Stimulated activated naive CD4-positive, alpha-beta T cell treated with Interleukin-2 at 50 U/mL for 16 hours (primary cell): ENCODE data around the gene DDX25.
"Not testable (repeated sequence)": the region's sequence is repeated elsewhere in the genome, so short reads cannot be mapped to it uniquely, and the experiment has no call there.

ENCODE experiments used
- DNase-seq: peaks from one replicate; lab custom pipeline; 2025; lab: John Stamatoyannopoulos, UW

DDX25 gene

DNA sequence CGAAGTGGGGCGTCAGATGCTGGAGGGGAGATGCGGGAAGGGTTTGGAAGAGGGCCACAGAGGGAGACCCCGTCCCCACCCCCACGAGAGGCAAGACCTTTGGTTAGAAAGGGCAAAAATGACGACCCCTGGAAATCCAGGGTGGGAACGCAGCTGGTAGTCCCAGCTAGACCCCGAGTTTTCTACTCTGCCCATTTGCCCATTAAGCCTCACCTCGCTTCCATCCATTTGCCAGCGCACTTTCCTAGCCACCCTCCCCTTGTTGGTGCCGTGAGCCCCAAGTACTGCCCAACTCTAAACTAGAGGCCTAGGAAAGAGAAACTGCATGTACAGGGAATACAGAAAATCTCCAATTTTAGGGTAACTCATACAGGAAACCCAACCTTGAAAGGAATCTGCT lies 370 bp downstream of the DDX25 start:
- DNase-seq = no peak

DNA sequence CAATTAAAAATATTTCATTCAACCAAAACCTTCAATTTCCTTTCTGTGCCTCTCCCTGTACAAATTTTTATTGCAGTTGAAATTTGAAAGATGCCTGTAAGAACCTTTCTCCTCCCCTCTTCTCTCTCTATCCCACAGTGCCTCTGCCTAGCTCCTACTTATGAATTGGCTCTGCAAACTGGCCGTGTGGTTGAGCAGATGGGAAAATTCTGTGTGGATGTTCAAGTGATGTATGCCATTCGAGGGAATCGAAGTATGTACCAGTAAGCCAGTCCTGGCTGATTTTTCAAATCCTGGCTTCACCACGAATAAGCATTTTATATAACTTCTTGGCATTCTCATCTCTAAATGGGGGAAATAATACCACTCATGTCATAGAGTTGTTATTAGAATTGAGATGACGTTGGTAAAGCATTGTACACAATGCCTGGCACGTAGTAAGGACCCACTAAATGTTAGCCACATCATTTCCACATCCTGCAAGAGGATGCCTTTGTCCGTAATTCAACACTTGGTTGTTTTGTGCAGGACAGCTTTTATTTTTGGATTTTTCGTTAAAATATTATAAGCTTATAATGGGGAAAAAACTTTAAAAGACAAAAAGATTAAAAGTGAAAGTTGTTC lies 6.0 kb downstream of the DDX25 start:
- DNase-seq = no peak

DNA sequence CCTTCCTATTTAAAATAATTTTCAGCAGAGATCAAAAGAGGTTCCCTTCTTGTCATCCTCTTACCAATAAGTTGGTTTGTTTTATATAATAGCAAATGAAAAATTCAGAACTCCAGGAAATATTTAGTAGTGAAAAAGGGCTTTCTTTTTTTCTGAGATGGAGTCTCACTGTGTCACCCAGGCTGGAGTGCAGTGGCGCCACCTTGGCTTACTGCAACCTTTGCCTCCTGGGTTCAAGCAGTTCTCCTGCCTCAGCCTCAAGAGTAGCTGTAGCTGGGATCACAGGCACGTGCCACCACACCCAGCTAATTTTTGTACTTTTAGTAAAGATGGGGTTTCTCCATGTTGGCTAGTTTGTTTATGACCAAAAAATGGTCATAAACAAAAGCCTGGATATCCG lies 10.3 kb downstream of the DDX25 start:
- not testable (repeated sequence) for DNase-seq

DNA sequence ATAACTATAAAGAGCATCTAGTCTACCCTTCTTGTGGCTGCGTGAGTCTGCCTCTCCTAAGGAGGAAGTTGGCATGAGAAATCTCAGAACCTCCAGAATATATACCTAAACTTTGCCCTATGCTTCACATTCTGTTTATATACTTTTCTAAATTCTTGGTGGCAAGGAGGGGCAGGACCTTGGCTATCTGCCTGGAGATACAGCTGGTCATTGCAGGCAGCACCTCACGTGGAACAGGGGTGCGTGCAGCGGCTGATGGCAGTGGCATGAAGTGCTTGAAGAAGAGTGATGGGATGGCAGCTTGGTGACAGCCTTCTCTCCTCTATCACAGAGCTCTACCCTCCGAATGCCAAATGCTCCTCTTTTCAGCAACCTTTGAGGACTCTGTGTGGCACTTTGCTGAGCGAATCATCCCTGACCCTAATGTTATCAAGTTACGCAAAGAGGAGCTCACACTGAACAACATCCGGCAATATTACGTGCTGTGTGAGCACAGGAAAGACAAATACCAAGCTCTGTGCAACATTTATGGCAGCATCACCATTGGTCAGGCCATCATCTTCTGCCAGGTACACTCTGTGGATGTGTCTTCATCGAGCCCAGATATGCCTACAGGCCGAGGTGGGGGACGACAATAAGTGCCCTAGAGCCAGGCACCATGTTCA lies 12.5 kb downstream of the DDX25 start:
- no peak for DNase-seq

DNA sequence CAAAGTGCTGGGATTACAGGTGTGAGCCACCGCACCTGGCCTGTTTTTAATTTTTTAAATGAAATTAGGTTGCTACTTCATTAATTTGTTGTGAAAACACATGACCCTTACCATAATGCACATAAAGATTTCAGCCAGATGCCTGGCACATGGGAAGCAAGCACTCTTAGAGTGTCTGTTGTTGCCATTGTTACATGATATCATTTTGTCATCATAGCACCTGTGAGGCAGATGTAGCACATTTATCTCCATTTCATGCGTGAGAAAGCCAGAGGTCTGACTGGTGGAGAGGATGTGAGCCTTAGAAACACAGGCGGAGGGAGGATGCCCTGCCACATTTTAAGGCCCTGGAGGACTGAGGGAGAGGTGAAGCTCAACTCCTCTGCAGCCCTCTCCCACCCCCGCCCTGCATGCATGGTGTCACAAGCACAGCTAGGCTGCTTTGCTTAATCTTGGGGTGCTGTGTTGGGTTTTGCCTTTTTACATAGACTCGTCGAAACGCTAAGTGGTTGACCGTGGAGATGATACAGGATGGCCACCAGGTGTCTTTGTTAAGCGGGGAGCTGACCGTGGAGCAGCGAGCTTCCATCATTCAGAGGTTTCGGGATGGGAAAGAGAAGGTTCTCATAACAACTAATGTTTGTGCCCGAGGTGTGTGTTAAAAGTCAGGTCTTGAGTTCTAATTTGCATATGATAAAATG lies 14.0 kb downstream of the DDX25 start:
- no peak for DNase-seq

DNA sequence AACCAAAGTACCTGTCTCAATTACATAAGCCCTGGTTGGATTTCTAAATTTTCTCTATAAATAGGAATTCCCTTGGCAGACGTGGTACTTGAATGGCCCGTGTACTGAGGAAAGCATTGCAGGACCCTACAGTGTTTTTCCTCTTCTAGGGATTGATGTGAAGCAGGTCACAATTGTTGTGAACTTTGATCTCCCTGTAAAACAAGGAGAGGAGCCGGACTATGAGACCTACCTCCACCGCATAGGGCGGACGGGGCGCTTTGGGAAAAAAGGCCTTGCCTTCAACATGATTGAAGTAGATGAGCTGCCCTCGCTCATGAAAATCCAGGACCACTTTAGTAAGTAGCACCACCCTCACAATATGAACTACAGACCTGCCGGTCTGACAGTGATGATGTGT lies 16.7 kb downstream of the DDX25 start:
- no peak for DNase-seq

DNA sequence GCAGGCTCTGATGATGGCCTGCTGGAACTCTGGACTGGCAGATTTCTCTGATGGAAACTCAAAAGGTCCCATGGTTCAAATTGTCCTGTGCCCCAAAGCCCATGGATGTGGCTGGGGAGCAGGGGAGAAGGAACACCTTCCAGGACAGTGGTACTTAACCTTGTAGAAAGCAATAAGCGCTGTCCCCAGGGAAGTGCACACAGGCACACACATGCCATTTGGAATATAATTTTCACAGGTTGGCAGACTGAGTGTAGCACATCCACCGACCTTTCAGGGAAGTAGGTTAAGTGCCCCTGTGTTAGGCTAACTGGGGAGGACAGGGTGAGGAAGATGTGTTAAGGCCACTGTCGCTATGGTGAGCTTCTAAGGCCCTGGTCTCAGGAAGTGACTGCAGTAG lies 17.8 kb downstream of the DDX25 start:
- no peak for DNase-seq

DNA sequence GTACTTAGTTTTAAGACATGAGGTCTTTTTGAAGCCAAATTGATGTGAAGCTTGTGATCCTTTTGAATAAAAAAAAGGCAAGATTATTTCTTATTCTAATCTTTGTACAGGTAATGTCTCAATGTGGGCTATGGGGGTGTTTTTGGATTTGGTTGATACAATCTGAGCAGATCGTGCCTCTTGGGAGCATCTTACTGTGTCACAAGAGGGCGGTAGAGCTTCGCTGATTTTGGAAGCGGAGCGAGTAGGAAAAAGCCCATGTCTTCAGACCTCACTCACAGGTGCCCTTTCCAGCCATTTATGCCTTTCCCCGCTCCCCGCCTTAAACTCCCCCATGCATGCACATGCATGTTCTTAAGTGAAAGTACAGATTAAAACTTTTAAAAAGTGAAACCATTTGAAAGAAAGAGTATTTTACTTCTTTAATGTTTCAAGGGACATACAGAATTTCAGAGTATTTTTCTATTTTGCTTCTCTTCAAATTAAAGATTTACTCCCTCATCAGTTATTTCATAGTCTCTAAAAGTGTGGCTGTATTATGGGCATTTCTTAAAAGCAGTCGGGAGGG lies 18.8 kb downstream of the DDX25 start:
- DNase-seq = peak; percentile 20

DNA sequence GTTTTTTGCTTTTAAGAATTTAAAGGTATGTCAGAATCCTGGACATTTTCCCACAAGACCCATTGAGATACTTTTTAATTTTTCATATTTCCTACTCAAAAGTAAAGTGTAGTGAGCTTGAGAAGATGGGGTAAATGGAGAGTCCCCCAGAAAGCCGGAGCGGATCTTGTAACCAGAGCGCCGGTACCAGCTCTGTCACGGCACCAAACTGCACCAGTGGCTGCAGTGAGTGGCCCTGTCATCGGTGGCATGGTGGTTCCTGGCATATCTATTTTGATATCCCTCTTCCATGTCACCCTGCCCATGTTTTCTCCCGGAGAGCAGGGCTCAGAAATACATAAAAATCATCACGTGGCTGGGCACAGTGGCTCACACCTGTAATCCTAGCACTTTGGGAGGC lies 19.3 kb downstream of the DDX25 start:
- no peak for DNase-seq

DNA sequence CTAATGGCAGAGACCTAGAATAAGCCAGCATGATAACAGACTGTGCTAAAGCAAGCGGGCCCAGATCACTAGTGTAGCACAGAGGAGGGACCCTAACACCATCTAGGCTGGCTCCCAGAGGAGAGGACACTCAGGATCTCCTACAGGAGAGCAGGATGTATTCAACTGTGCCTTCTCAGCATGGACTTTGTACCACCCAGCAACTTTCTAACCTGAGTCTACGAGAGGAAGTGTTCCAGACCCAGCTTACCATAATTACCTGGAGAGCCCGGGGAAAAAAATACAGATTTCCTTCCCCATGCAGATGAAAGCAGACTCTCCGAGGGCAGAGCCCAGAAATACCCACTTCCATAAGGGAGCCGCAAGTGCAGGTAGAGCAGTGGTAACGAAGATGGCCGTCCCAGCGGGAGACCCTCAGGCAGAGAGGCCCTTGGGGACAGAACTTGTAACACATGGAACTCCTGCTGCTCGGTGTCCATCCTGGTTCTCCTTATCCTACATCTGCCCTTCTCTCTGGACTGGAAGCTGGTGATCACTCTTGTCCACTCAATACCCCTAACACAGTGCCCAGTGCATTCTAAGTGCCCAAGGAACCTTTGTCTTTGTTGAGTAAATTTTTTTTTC lies 20.2 kb downstream of the DDX25 start:
- DNase-seq = no peak

DNA sequence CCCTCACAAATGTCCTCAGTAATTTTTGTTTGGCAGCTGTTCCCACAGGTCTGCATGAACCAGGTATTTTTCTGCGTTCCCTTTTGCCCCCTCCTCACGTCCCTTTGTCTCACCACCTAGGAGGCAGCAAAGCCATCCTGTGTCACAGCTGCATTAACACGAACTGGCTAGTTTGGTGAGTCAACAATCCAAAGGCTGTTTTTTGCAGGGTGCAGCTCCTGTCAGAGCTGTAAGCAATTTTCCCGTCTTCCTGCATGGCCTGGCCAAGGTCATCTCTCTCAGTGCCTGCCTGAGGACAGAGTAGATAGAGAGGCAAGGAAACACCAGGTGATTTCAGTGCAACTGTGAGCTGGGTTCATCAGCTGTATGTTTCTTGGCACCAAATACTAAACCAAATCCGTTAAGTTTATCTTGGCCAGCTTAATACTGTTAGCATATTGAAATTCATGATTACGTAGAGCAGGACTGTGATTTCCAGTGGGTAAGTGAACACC lies 21.0 kb downstream of the DDX25 start:
- no peak for DNase-seq

DNA sequence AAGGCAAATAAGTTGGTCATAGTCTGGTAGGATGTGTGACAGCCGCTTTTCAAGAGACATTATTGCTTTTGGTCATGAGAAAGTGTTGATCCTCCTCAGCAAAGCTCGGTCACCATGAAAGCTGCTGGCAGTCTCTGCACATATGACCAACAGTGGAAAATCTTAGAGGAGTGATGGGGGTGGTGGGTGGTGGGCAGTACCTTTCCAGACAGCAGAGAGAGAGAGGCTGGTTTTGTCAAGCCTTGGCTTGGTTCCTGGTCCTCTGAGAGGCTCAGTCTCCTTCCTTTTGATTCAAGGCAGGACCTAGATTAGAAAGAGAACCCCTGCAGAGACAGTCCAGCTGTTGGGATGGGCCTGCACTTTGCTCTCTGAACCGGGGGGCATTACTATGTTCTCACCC lies 21.5 kb downstream of the DDX25 start:
- no peak for DNase-seq

DNA sequence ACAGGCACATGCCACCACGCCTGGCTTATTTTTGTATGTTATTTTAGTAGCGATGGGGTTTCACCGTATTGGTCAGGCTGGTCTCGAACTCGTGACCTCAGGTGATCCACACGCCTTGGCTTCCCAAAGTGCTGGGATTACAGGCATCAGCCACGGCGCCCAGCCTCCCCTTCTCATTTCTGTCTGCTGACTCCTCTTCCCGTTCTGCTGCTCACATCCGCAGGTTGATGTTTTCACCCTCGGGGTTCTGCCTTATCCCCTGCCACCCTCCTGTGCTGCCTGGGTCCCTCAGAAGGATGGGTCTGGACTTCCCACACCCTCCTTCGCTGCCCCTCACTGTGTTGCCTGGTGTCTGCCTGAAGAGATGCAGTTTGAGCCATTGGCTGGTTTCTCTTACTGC lies 22.4 kb downstream of the DDX25 start:
- no peak for DNase-seq

DNA sequence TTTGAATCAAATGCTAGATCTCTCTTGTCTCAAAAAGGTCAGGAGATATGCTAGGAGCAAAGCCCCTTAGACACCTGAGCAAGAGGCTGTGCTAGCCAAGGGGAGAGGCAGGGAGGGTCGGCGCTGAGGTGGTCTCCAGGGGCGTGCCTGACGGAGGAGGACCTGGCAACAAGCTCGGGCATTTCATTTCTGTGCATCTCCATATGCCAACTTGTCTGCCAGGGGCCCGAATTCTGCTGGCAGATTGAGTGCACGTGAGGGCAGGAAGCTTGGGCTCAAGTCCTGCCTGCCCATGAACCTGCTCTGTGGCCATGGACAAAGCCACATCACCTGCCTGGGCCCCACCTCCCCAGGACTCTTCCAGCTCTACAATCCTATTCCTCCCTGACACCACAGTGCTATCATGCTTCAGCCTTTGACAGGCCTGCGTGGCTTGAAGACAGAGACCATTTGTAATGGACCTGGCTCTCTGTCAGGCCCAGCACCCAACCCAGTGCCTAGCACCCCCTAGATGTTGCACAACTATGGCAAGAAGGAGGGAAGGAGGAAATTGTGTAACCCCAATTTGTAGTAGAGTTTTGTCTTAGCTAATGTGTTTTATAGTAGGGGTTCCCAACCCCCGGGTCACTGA lies 25.3 kb downstream of the DDX25 start:
- DNase-seq = no peak

DNA sequence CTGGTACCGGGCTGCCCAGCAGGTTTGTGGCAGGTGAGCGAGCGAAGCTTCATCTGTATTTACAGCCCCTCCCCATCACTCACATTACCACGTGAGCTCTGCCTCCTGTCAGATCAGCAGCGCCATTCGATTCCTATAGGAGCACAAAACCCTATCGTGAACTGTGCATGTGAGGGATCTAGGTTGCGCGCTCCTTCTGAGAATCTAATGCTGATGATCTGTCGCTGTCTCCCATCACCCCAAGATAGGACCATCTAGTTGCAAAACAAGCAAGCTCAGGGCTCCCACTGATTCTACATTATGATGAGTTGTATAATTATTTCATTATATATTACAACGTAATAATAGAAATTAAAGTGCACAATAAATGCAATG lies 25.8 kb downstream of the DDX25 start:
- DNase-seq = no peak

DNA sequence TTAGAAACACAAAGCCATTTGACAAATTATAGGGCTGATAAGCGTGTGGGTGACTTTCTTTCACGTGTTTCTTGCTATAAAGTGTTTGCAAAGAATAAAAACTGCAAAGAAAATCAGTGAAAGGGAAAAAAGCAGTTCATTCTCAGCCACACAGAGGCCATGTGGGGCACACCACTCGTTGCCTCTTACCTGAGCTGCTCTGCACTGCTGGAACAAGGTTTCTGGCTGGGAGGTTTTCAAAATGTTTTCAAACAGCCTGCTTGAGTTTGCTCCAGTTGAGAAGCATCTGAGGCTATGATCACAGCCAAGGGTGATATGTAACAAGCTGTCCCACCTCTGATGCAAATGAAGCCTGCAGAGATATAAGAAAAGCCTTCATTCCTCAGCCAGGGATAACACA lies 26.8 kb downstream of the DDX25 start:
- DNase-seq = no peak

DNA sequence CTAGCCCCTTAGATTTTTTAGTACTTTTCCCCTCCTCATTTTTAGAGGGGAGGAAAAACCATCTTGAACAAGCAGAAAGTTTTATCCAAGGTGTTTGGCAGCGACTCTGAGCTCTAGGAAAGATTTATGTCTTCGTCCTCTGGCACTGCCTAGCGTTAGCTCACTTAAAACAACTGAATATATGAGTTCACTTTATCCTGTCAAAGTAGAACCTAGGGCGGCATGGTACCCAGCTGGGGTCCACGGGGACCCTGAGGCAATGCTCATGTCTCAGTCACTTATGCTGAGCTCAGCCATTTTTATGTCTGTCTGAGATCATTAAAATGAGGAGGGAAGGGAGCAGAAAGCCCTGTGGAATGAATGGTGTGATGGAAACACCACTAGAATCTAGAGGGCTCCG lies 27.4 kb downstream of the DDX25 start:
- no peak for DNase-seq

DNA sequence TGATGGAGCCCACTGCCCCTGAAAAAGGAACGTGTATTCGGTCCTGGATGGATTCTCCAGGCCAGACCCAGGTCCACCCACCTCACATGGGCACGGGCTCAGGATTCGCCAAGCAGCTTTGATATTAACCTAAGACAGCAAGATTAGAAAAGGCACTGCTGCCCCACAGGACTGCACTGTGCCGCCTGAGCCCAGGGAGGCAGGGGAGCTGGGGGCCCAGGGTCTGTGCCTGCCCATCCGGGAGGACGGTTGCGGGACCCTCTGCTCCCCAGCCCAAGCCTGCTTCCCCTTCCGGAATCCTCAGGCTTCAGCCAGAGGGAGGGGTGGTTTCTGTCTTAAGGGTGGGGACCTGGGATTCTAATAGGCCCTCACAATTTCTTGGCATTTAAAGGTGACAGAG lies 28.0 kb downstream of the DDX25 start:
- no peak for DNase-seq

DNA sequence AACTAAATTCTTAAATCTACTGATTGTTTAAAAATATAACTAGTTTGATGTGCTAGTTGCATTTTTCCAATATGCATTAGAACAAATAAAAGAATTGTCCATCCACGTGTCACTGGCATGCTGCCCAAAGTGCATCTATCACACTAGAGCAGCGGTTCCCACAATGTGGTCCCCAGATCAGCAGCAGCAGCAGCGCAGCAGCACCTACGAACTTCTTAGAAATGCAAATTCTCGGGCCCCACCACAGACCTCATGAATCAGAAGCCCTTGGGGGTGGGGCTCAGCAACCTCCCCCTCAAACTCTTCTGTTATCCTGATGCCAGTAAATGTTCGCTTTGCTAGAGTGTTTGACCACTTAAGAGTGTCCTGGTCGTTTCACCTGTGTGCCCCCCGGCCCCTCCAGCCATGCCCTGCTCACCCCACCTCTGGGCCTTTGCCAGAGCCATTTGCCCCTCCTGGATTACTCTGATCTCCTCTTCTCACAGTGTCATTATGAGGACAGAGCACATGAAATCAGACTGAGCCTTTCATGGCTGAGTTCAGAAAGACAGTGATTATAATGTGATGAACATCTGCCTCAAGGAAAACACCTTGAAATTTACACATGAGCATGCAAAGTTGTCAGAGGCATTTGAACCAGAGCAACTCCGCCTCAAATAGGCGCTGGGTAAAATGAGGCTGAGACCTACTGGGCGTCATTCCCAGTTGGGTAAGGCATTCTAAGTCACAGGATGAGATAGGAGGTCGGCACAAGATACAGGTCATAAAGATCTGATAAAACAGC lies 28.9 kb downstream of the DDX25 start:
- no peak for DNase-seq

DNA sequence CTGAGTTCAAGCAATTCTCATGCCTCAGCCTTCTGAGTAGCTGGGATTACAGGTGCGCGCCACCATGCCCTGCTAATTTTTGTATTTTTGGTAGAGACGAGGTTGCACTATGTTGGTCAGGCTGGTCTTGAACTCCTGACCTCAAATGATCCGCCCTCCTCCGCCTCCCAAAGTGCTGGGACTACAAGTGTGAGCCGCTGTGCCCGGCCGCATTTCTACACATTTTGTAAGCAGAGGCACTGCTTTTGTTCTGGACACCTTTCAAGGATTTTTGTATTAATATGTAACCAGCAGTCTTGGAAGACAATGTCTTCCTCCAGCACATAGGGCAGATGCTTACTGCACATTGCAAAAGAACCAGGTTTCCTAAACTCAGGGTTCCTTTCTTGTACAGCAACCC lies 30.2 kb downstream of the DDX25 start:
- DNase-seq = no peak

DNA sequence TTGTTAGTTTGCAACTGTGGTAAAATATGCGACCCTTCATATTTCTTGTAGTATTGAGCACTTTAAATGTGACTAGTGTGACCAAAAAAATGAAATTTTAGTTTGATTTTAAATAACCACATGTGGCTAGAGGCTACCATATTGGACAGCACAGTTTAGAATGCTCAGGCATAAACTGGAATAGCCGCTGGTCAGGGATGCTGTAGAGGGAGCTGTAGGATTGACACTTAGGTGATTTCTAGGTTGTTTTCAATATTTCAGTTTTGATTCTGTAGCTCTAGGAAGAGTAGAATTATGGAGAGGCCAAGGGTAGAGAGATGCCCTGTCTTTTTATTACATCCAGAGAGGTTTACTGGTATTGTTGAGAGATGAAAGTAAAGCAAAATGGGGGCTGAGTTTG lies 30.7 kb downstream of the DDX25 start:
- no peak for DNase-seq
